Measurements from ENCODE around the gene PRDM16. TPM values are rescaled to one million over a fixed set of nuclear protein-coding genes. Genes with fewer than 3 reads are reported as not detected.

Gene PRDM16
- polyA plus RNA-seq, 1 donor (not counting 4 experiments of a cell fraction or from before 2014, with no cell fraction given) = 0.05 TPM

DNA sequence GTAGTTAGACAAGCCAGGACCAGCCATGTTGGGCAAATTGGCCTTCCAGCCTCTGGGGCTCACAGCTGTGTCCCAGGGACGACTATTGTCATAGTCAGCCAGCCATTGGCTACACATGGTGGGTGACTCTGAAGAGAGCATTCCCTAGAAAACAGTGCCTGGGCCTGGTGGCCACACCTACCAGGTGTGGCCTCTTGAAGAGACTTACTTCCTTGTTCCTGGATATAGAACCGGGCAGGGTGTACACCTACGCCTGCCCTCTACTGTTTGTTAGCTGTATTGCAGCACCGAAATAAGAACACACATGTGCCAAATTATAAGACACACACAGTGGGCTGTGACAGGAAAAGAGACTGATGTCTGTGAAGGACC, 250.9 kb downstream of the PRDM16 start:
- dilution Hi-C loops (cut with MboI; ENCODE audit: extremely low pct_ligation_motif_present, low sequenced_read_pairs) = no loop called here
- peaks cover 7% of the 10 kb centered on the region for H3K9me3 ChIP-seq (ENCODE audit: control insufficient read depth, low read depth, low read length)
- no peaks in the 10 kb centered on the region for H3K36me3 ChIP-seq (ENCODE audit: control insufficient read depth in 2 of 2, extremely low read depth in 1 of 2, insufficient read depth in 2 of 2, low read length in 2 of 2)
- no peaks in the 10 kb centered on the region for H3K9me1 ChIP-seq (ENCODE audit: control insufficient read depth, extremely low read depth, insufficient read depth, low read length)
- H3K79me2 ChIP-seq (ENCODE audit: control insufficient read depth, insufficient read depth, low read length) = no peaks in the 10 kb centered on the region
- peaks cover 9% of the 10 kb centered on the region for H3K27me3 ChIP-seq (ENCODE audit: control insufficient read depth, extremely low read depth, insufficient read depth, low read length)
- no peaks in the 10 kb centered on the region for H4K20me1 ChIP-seq (ENCODE audit: control insufficient read depth, extremely low read depth, insufficient read depth, low read length)
- H3K27ac ChIP-seq (ENCODE audit: control insufficient read depth, insufficient read depth, low read length) = no peak overlapping the region
- H3K4me2 ChIP-seq (ENCODE audit: control insufficient read depth, extremely low read depth, insufficient read depth, low read depth, low read length) = no peak overlapping the region
- no peaks in the 10 kb centered on the region for H3K4me1 ChIP-seq (ENCODE audit: control insufficient read depth, extremely low read depth, insufficient read depth, low read length)
- TF ChIP-seq, protein P1, sequence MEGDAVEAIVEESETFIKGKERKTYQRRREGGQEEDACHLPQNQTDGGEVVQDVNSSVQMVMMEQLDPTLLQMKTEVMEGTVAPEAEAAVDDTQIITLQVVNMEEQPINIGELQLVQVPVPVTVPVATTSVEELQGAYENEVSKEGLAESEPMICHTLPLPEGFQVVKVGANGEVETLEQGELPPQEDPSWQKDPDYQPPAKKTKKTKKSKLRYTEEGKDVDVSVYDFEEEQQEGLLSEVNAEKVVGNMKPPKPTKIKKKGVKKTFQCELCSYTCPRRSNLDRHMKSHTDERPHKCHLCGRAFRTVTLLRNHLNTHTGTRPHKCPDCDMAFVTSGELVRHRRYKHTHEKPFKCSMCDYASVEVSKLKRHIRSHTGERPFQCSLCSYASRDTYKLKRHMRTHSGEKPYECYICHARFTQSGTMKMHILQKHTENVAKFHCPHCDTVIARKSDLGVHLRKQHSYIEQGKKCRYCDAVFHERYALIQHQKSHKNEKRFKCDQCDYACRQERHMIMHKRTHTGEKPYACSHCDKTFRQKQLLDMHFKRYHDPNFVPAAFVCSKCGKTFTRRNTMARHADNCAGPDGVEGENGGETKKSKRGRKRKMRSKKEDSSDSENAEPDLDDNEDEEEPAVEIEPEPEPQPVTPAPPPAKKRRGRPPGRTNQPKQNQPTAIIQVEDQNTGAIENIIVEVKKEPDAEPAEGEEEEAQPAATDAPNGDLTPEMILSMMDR (optimal IDR thresholded peaks at IDR 0.05 in 1 of 3, IDR thresholded peaks at IDR 0.05 in 1 of 3, conservative IDR thresholded peaks at IDR 0.05 in 1 of 3; ENCODE audit: extremely low read depth in 1 of 3, insufficient read depth in 2 of 3, low read length in 3 of 3) = peak; percentile 42 to 56 (median 42)
- no peak for TF ChIP-seq EZH2 (IDR thresholded peaks at IDR 0.05; ENCODE audit: low read length)
- no peak overlapping the region for H2AFZ ChIP-seq (ENCODE audit: control insufficient read depth, low read length)
- FAIRE-seq = no peak
- H3K9ac ChIP-seq (ENCODE audit: control insufficient read depth, extremely low read depth, insufficient read depth, low read length) = no peak overlapping the region
- DNase-seq (ENCODE audit: low read depth, low spot score) = no peak
- H3K4me3 ChIP-seq (ENCODE audit: control insufficient read depth in 2 of 3, extremely low read depth in 1 of 3, insufficient read depth in 2 of 3, low read depth in 1 of 3, low read length in 3 of 3) = no peak overlapping the region

DNA sequence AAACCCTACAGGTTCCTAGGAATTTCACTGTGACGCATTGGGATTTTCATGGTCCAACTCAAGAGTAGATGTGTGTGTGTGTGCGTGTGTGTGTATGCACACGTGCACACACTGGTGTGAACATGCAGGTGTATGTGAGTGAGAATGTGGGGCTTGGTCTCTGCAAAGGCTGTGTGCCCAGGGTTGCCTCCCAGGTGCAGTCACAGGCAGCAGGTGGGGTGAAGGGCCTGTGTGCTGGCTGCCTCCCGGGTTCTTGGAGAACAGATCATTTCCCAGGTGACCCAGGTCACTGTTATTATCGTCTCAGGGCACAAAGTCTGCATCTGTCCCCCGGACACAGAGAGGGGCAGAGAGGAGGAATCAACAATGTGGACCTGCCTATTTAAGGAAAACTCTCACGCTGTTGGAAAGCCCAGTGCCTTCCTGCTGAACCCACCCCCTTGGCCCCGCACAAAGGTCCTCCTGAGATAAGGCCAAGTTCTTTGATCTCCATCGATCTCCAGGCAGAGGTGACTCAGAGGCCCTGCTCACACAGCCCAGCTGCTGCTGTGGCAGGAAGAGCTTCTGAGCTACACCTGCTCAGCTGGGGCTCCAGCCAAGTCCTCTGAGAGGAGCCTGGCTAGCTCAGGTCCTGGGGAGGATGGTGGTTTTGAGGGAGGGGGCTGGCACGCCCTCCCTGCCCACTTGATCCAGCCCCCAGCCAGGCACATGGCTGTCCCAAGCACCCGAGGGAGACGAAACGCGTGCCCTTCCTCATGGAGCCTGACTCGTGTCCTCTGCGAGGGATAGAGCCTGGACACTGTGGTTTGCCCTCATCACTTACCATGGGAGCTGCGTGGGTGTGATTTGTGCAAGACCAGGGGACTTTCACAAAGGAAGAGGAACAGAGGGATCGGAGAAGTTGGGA, 251.5 kb downstream of the PRDM16 start:
- FAIRE-seq (no peak), DNase-seq (ENCODE audit: low read depth, low spot score) (no peak)
- H3K9me3 ChIP-seq (ENCODE audit: control insufficient read depth, low read depth, low read length) = peaks cover 7% of the 10 kb centered on the region
- no peaks in the 10 kb centered on the region for H3K9me1 ChIP-seq (ENCODE audit: control insufficient read depth, extremely low read depth, insufficient read depth, low read length)
- no peak overlapping the region for H2AFZ ChIP-seq (ENCODE audit: control insufficient read depth, low read length)
- no peak overlapping the region for H3K4me3 ChIP-seq (ENCODE audit: control insufficient read depth in 2 of 3, extremely low read depth in 1 of 3, insufficient read depth in 2 of 3, low read depth in 1 of 3, low read length in 3 of 3)
- no peak overlapping the region for H3K27ac ChIP-seq (ENCODE audit: control insufficient read depth, insufficient read depth, low read length)
- H3K4me2 ChIP-seq (ENCODE audit: control insufficient read depth, extremely low read depth, insufficient read depth, low read depth, low read length) = no peak overlapping the region
- no peaks in the 10 kb centered on the region for H3K79me2 ChIP-seq (ENCODE audit: control insufficient read depth, insufficient read depth, low read length)
- no peaks in the 10 kb centered on the region for H4K20me1 ChIP-seq (ENCODE audit: control insufficient read depth, extremely low read depth, insufficient read depth, low read length)
- H3K27me3 ChIP-seq (ENCODE audit: control insufficient read depth, extremely low read depth, insufficient read depth, low read length) = peaks cover 4% of the 10 kb centered on the region
- H3K36me3 ChIP-seq (ENCODE audit: control insufficient read depth in 2 of 2, extremely low read depth in 1 of 2, insufficient read depth in 2 of 2, low read length in 2 of 2) = no peaks in the 10 kb centered on the region
- no peak overlapping the region for H3K9ac ChIP-seq (ENCODE audit: control insufficient read depth, extremely low read depth, insufficient read depth, low read length)
- TF ChIP-seq, protein P1 (optimal IDR thresholded peaks at IDR 0.05 in 1 of 3, IDR thresholded peaks at IDR 0.05 in 1 of 3, conservative IDR thresholded peaks at IDR 0.05 in 1 of 3; ENCODE audit: extremely low read depth in 1 of 3, insufficient read depth in 2 of 3, low read length in 3 of 3) = no peak
- TF ChIP-seq EZH2 (IDR thresholded peaks at IDR 0.05; ENCODE audit: low read length) = no peak
- no peaks in the 10 kb centered on the region for H3K4me1 ChIP-seq (ENCODE audit: control insufficient read depth, extremely low read depth, insufficient read depth, low read length)
- dilution Hi-C loops (cut with MboI; ENCODE audit: extremely low pct_ligation_motif_present, low sequenced_read_pairs) = no loop called here
